ENCODE data around the gene UBAC2. TPM values are rescaled to one million over a fixed set of nuclear protein-coding genes. Genes with fewer than 3 reads are reported as not detected.
A peak's percentile ranks its signal among the peaks of the same experiment; 100 is the strongest.
"Not testable (repeated sequence)": the region's sequence is repeated elsewhere in the genome, so short reads cannot be mapped to it uniquely, and the experiment has no call there.

UBAC2 gene
- total RNA-seq, 1 experiment from 2014 or later: 52.4 TPM

- no peak for DNase-seq (ENCODE audit: low read depth)
Observed at GRCh38 chr13:99211421-99212035, 10.9 kb downstream of the UBAC2 start.

- DNase-seq (ENCODE audit: low read depth): no peak
Observed at GRCh38 chr13:99214232-99214631, 13.6 kb downstream of the UBAC2 start.

- DNase-seq (ENCODE audit: low read depth): no peak
Observed at GRCh38 chr13:99214731-99215130, 14.1 kb downstream of the UBAC2 start.

- DNase-seq (ENCODE audit: low read depth): no peak
Observed at GRCh38 chr13:99215184-99215830, 14.7 kb downstream of the UBAC2 start.

- no peak for DNase-seq (ENCODE audit: low read depth)
Observed at GRCh38 chr13:99217461-99218110, 16.9 kb downstream of the UBAC2 start.

GRCh38 chr13:99218126-99218525 lies 17.5 kb downstream of the UBAC2 start:
- DNase-seq (ENCODE audit: low read depth): no peak

- no peak for DNase-seq (ENCODE audit: low read depth)
Observed at GRCh38 chr13:99218545-99218944, 17.9 kb downstream of the UBAC2 start.

- no peak for DNase-seq (ENCODE audit: low read depth)
Observed at GRCh38 chr13:99218969-99219368, 18.3 kb downstream of the UBAC2 start.

- peak; percentile 23 for DNase-seq (ENCODE audit: low read depth)
Observed at GRCh38 chr13:99220199-99220935, 19.7 kb downstream of the UBAC2 start.

- DNase-seq (ENCODE audit: low read depth): no peak
Observed at GRCh38 chr13:99221567-99222239, 21.0 kb downstream of the UBAC2 start.

GRCh38 chr13:99223587-99223986 lies 22.9 kb downstream of the UBAC2 start:
- no peak for DNase-seq (ENCODE audit: low read depth)

GRCh38 chr13:99224021-99224420 lies 23.4 kb downstream of the UBAC2 start:
- DNase-seq (ENCODE audit: low read depth): no peak

GRCh38 chr13:99225078-99225477 lies 24.4 kb downstream of the UBAC2 start:
- no peak for DNase-seq (ENCODE audit: low read depth)

GRCh38 chr13:99226513-99226912 lies 25.9 kb downstream of the UBAC2 start:
- no peak for DNase-seq (ENCODE audit: low read depth)

GRCh38 chr13:99227331-99227900 lies 26.8 kb downstream of the UBAC2 start:
- no peak for DNase-seq (ENCODE audit: low read depth)

- DNase-seq (ENCODE audit: low read depth): no peak
Observed at GRCh38 chr13:99227909-99228688, 27.4 kb downstream of the UBAC2 start.

GRCh38 chr13:99228737-99229691 lies 28.4 kb downstream of the UBAC2 start:
- DNase-seq (ENCODE audit: low read depth): peak; percentile 76

GRCh38 chr13:99230588-99230987 lies 29.9 kb downstream of the UBAC2 start:
- not testable (repeated sequence) for DNase-seq (ENCODE audit: low read depth)

- DNase-seq (ENCODE audit: low read depth): no peak
Observed at GRCh38 chr13:99230991-99231390, 30.3 kb downstream of the UBAC2 start.

Measured in HT1080 (cell line).